HG02943 (cell line): ENCODE data around the gene HYDIN.

Experiments
- ATAC-seq: cut with Tn5 transposase; IDR thresholded peaks from one replicate; pipeline ENCODE4 v1.9.1; 2021; ENCODE audit warnings: mild to moderate bottlenecking, low read depth, moderate library complexity; ENCODE audit not compliant: unreplicated experiment

The HYDIN gene

DNA sequence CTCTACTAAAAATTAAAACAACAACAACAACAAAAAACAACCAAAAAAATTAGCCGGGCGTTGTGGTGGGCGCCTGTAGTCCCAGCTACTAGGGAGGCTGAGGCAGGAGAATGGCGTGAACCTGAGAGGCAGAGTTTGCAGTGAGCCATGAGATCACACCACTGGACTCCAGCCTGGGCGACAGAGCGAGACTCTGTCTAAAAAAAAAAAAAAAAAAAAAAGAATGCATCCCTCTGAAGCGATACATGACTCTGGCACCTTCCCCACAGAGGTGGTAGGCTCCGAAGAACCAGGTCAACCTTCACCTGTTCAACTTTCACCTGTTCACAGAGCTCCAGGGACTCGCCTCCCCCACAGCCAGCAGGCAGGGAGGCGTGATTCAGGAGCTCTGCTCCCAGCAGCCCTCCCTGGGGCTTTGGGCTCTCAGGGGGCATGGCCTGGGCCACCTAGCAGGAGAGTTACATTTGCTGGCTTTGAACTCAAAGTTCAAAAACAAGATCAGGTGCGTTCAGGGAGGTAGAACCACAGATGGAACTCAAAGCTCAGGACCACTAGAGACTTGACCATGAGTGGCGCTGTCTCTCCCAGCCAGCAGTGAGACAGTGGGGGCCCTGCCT is 435.1 kb downstream of the HYDIN start:
- no peak for ATAC-seq

- ATAC-seq = peak; percentile 54
Measured at GRCh38 chr16:70793851-70794502, 436.5 kb downstream of the HYDIN start.

DNA sequence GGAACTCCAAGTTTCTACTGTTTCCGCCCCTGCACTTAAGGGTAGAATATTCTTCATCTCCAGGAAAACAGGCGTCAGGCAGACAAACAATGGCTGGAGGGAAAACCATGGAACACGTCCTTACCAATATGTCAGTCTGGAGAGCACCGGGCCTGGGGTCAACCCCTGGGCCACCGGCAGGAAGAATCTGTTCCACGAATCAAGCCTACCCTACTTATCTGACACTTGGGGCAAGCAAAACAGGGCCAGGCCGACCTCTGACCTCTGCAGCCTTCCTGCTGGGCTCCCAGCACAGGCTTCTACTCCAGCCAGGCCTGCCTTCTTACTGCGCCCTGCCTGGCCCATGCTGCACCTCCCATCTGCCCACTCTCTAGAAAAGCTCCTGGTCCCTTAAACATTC is 439.7 kb downstream of the HYDIN start:
- ATAC-seq = no peak

GRCh38 chr16:70789595-70790447 is 440.7 kb downstream of the HYDIN start:
- ATAC-seq = no peak

GRCh38 chr16:70788668-70789594 is 441.6 kb downstream of the HYDIN start:
- ATAC-seq = no peak

GRCh38 chr16:70786020-70786755 is 444.3 kb downstream of the HYDIN start:
- no peak for ATAC-seq

DNA sequence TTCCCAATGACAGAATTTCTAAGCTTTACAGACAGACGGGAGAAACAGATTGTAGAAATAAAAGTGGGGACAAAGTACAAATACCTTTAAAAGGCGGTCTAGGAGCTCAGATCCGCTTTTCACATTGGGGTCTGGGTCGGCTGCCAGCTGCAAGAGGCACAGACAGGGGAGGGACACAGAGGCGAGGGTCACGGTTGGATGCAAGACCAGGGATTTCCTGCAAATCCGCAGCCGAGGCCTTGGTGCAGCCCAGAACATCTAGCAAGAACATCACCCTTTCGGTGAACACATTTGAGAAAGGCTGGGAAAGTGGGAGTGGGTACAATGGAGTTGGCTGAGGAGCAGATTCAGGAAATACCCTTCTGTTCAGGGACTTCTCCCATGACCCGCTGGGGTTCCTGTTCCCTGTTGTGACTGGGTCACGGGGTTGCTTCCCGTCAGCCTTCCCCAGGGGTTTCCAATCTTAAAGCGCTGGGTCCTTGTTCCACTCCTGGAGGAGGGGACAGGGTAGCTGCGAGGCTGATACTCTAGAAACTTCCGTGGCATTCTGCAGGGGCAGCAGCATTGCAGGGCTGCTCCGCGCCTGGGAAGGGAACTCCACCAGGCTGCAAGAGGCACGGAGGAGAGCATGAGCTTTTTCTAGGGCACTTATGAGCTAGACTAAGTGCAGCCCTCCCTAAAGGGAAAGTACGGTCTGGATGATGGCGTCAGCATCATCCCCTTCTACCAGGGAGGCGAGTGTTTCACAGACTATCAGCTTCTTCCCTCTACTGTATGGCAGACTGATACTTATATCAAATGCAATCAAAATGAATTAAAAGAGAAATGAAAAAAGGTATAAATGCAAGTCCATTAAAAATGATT is 445.6 kb downstream of the HYDIN start:
- ATAC-seq = no peak

DNA sequence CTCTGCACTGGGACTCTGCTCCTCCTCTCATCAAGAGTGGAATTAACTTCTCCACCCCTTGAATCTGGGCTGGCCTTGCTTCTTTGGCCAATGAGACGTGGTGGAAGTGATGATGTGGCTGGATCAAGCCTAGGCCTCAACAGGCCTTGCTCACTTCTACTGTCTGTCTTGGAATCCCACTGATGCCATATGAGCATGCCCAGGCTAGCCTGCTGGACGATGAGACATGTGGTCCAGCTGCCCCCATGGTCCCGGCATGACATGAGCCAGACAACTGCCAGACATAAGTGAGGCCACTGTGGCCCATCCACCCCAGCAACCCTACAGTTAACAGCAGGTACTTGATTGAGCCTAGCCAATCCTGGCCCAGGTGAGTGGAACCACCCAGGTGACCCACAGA is 448.3 kb downstream of the HYDIN start:
- no peak for ATAC-seq

GRCh38 chr16:70781800-70782199 is 448.7 kb downstream of the HYDIN start:
- no peak for ATAC-seq

- no peak for ATAC-seq
Measured at GRCh38 chr16:70780546-70780945, 450.0 kb downstream of the HYDIN start.

DNA sequence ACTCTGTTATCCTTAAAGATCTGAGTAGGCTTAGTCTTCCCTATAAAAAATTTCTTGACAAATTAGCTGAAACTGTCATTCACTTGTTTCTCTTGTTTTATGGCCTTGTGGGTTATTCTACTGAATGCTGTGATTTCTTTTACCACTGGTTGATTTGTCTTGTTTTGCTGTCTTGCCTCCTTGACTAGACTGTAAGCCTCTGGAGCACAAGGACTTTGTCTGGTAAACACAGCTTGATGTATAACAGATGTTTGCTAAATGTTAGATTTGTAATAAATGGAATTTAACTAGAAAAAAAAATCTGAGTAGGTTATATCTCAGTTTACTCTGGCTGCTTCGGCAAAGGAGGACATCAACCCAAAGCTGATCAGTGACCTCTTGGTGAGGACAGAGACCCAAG is 451.2 kb downstream of the HYDIN start:
- ATAC-seq = no peak

- ATAC-seq = no peak
Measured at GRCh38 chr16:70778901-70779309, 451.6 kb downstream of the HYDIN start.

DNA sequence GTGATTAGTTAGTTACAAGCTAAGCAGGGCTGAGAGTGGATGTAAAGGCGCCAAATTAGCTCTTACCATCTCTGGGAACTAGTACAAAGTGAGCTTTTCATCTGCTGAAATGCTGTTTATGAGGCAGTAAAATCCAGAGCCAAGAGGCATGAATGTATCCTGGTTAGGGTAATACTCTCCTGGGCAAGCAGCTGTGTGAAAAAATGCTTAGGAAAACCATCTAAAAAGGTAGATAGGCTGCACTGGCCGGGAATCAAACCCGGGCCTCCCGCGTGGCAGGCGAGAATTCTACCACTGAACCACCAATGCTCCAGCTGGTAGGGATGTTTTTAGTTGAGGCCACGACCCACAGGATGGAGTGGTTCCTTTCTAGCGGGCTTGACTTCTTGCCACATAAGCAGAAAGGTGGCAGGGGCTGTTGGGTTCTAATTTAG is 452.5 kb downstream of the HYDIN start:
- ATAC-seq = no peak

GRCh38 chr16:70777496-70777895 is 453.0 kb downstream of the HYDIN start:
- no peak for ATAC-seq

GRCh38 chr16:70775399-70775798 is 455.1 kb downstream of the HYDIN start:
- no peak for ATAC-seq

DNA sequence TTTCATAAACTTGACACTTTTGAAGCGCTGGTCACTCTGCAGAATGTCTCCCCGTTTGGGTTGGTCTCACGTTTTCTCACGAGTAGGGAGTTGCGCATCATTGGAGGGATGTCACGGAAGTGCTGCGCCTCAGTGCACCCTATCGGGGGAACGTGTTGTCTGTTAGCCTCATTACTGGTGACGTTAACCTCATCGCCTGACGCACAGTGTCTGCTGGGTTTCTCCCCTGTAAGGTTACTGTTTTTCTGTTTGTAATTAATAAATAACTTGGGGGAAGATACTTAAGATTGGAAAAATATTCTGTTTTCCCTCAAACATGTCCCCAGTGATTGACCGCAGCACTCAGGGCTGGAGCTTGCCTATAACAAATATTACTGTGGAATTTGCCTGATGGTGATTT is 456.3 kb downstream of the HYDIN start:
- no peak for ATAC-seq

DNA sequence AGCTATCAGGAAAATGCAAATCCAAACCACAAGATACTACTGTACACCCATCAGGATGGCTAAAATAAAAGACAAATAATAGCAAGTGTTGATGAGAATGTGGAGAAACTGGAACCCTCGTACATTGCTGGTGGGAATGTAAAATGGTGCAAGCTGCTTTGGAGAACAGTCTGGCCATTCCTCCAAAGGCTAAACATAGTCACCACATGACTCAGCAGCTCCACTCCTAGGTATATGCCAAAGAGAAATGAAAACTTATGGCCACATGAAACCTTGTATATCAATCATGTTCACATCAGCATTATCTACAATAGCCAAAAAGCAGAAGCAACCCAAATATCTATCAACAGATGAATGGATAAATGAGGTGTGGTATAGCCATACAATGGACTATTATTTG is 458.0 kb downstream of the HYDIN start:
- no peak for ATAC-seq

DNA sequence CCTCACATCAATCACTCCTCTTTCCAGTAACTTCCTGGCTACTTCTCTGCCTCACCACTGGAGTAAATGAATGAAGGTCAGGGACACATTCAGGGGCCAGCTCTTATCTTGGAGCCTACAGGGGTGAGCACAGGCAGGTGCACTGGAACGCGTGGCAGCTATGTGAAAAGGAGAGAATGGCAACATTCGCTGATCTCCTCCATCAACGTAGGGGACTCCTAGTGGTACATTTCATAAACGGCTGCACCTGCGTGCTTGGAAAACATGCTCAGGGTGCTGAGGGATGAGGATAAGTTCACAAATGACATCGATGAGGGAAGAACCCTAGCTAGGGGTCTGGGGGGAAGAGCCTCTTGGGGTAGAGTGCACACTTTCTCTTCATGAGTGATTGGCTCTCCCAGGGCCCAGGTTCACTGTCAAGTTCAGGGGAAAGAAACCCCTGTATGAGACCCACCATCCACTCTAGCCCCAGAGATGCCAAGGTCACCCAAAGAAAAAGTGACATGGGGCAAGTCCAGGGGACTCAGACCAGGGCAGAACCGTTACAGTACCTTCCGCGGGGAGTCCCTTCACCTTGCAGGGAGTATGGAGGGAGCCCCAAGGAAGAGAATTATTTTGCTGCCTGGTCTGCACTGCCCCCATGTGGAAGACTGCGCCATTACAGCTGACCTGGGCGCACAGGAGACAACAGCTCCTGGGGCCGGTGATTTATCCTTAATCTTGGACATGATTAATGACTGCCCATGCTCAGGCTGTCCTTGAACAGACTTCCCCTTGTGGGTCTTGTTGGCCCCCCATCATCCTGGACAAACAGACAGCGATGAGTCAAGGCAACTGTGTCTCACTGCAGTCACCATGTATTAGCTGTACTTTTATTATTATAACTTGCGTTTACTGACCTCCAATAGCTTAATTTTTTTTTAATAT is 459.6 kb downstream of the HYDIN start:
- no peak for ATAC-seq
